C4-2B (cell line): Measurements from ENCODE around the gene PGLYRP2.

Source experiments
- H3K27ac ChIP-seq: fragments of 450-650 bp; 2 replicates; pipeline ENCODE4 v1.5.1; 2017
- ZFX ChIP-seq: fragments of 450-650 bp; IDR thresholded peaks from 2 replicates; pipeline ENCODE4 v1.6.1; 2017
- TF ChIP-seq, protein P1 (sequence below): fragments of 450-650 bp; conservative IDR thresholded peaks from 2 replicates; pipeline ENCODE4 v1.5.1; 2017; ENCODE audit warnings: mild to moderate bottlenecking

PGLYRP2 gene, protein sequence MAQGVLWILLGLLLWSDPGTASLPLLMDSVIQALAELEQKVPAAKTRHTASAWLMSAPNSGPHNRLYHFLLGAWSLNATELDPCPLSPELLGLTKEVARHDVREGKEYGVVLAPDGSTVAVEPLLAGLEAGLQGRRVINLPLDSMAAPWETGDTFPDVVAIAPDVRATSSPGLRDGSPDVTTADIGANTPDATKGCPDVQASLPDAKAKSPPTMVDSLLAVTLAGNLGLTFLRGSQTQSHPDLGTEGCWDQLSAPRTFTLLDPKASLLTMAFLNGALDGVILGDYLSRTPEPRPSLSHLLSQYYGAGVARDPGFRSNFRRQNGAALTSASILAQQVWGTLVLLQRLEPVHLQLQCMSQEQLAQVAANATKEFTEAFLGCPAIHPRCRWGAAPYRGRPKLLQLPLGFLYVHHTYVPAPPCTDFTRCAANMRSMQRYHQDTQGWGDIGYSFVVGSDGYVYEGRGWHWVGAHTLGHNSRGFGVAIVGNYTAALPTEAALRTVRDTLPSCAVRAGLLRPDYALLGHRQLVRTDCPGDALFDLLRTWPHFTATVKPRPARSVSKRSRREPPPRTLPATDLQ

DNA sequence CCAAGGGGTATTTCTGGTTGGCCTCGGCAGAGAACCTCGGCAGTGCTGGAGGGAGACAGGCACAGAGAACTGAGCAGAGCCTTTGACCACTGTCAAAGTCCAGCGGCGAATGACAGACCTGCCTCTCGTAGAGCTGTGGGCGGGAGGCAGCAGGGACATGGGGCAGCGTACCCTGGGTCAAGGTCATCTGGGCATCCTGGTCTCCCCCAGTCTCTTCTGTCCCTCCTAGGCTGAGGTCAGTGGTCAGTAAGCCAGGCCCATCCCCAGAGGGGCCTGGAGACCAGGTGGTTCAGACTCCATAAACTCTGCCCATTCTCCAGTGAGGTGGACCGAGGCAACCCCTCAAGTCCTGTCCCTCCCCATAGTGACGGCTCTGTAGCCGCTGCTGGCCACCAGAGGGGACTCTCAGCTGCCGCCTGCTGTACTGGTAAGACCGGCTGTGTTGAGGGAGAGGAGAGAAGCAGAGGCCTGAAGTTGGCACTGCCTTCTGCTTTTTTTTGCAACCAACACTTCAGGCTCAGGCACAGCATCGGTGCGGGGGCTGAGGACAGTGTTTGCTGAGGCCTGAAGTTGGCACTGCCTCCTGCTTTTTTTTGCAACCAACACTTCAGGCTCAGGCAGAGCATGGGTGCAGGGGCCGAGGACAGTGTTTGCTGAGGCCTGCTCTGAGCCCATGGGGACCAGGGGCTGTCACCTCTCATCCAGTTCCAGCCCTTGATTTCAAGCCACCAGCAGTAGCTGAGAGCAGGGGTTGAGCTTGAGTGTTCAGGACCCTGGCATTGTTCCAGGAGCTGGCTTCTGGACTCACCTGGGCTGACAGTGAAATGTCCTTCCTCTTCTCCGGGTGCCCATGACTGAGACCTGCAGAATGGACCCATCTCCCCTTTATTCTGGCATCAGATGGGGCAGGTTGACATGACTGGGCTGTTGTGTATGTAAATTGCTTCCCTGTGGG is at the start of gene PGLYRP2:
TSS of gene PGLYRP2 (minus strand) at position 111 of the 955 bp plus-strand sequence. CDS start 130 bp downstream, outside the sequence.
- TF ChIP-seq ZFX: peak; percentile 49; the same call in 1 of the 2 replicates
- TF ChIP-seq, protein P1, sequence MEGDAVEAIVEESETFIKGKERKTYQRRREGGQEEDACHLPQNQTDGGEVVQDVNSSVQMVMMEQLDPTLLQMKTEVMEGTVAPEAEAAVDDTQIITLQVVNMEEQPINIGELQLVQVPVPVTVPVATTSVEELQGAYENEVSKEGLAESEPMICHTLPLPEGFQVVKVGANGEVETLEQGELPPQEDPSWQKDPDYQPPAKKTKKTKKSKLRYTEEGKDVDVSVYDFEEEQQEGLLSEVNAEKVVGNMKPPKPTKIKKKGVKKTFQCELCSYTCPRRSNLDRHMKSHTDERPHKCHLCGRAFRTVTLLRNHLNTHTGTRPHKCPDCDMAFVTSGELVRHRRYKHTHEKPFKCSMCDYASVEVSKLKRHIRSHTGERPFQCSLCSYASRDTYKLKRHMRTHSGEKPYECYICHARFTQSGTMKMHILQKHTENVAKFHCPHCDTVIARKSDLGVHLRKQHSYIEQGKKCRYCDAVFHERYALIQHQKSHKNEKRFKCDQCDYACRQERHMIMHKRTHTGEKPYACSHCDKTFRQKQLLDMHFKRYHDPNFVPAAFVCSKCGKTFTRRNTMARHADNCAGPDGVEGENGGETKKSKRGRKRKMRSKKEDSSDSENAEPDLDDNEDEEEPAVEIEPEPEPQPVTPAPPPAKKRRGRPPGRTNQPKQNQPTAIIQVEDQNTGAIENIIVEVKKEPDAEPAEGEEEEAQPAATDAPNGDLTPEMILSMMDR: peak; percentile 87
- peak within 1 kb of the TSS; percentile 77 for H3K27ac ChIP-seq

DNA sequence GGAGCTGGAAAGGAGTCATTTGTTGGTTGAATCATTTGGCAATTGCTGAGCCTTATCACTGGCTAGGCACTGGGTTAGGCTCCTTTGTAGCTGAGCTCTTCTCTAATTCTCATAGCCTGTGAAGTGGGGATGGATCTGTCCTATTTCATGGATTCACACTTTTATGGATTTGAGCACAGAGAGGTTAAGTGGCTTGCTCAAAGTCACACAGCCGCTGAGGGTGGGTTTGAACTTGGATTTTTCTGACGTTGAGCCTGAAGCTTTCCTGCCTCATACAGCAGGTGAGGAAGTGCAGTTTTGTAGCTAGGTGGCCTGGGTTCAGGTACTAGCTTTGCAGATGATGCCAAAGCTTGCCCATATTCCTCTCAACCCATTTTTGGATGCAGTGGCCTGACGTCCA is 48.4 kb upstream of the PGLYRP2 start:
- H3K27ac ChIP-seq: no peak overlapping the region

DNA sequence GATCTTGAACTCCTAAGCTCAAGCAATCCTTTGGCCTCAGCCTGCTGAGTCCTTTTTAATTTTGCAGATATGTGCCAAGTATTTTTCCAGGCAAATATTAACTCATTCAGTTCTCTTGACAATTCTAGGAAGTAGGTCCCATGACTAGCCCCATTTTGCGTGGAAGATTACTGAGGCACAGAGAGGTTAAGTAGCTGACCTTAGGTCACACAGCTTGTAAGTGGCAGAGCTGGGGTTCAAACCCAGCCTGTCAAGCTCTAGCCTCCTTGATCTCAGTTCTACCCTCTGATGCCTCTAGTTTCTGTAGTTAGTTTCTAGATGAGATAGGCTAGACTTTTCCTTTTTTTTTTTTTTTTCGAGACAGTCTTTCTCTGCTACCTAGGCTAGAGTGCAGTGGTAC is 47.1 kb upstream of the PGLYRP2 start:
- TF ChIP-seq ZFX: no peak
- TF ChIP-seq, protein P1: no peak

More for the DNA sequence above, 48.4 kb upstream of the PGLYRP2 start:
- TF ChIP-seq ZFX: no peak

DNA sequence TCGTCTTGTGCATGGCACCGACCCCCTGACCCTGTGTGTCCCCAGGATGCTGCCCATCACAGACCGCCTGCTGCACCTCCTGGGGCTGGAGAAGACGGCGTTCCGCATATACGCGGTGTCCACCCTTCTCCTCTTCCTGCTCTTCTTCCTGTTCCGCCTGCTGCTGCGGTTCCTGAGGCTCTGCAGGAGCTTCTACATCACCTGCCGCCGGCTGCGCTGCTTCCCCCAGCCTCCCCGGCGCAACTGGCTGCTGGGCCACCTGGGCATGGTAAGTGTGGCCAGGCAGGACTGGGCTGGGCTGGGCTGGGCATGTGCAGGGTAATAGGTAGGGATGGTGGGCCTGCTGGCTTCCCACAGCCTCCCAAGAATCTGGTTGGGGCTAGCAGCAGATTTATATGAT is 46.0 kb upstream of the PGLYRP2 start:
- TF ChIP-seq, protein P1: no peak
- TF ChIP-seq ZFX: no peak
- H3K27ac ChIP-seq: no peak overlapping the region

More for the DNA sequence above, 47.1 kb upstream of the PGLYRP2 start:
- H3K27ac ChIP-seq: no peak overlapping the region

DNA sequence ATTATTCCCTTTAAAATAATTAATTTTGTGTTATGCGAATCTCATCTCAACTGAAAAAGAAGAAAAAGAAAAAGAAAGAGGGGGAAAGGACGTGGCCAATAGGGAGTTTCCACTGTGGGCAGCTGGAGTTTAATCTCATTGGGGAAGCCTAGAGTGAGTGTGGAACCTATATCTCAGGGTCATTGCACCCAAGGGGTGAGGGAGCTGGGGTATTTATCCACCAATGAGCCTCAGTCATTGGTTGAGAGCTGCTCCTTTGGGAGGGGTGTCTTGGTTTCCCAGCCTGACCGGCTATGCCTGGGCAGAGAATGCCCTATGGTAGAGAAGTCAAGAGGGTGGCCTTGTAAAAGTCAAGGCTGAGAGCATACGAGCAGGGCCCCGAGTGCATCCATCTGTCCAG is 45.5 kb upstream of the PGLYRP2 start:
- no peak overlapping the region for H3K27ac ChIP-seq
- TF ChIP-seq, protein P1: no peak
- no peak for TF ChIP-seq ZFX

DNA sequence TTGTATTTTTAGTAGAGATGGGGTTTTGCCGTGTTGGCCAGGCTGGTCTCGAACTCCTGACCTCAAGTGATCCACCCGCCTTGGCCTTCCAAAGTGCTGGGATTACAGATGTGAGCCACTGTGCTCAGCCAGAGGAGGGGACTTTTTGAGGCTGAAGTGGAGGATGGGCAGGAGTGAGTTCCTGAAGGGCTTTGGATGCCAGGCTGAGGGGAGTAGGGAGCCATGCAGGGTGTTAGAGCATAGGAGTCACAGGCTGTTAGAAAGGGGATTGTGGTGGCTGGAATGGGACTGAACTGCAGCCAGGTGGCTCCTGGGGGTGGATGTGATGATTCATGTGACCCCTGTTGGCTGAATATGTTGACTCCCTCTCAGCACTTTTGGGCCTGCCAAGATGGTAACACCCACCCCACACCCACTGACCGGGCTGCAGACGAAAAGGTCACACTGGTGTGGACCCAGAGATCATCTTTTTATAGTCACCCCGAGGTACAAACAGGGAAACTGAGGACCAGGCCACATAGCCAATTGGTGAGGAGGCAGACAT is 40.2 kb upstream of the PGLYRP2 start:
- TF ChIP-seq, protein P1: no peak
- TF ChIP-seq ZFX: no peak
- no peak overlapping the region for H3K27ac ChIP-seq

DNA sequence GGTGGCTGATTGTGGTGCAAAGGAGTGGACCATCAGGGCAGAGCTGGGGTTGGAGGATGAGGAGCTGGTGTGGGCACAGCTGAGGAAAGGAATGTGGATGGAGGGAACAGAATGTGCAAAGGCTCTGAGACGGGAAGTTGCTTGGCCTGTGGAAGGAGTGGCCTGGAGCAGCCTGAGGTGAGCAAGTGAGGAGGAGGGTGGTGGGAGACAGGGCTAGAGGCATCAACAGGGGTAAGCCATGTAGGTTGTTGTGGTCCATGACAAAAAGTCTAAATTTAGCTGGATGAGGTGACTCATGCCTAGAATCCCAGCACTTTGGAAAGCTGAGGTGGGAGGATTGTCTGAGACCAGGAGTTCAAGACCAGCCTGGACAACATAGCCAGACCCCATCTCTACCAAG is 38.5 kb upstream of the PGLYRP2 start:
- no peak for TF ChIP-seq ZFX
- TF ChIP-seq, protein P1: no peak
- H3K27ac ChIP-seq: no peak overlapping the region
